Liver (tissue), 3 donors: ENCODE results near the gene DSCAML1.

ENCODE experiments used
- ATF3 ChIP-seq: IDR thresholded peaks from 2 replicates; pipeline ENCODE4 v1.6.1; 2016; ENCODE audit warnings: antibody characterized with exemption
- GABPA ChIP-seq, 2 donors: IDR thresholded peaks in 1 of 2; conservative IDR thresholded peaks in 1 of 2; 2 replicates each; pipeline ENCODE4 v1.6.1; 2016; ENCODE audit warnings: antibody characterized with exemption in 2 of 2, mild to moderate bottlenecking in 1 of 2, moderate library complexity in 1 of 2
- JUND ChIP-seq, 2 donors: IDR thresholded peaks; 2 replicates each; pipeline ENCODE4 v1.6.1; 2016; ENCODE audit warnings: antibody characterized with exemption in 2 of 2
- RAD21 ChIP-seq, 2 donors: IDR thresholded peaks; 2 replicates each; pipeline ENCODE4 v1.6.1; 2016; ENCODE audit warnings: antibody characterized with exemption in 2 of 2, mild to moderate bottlenecking in 2 of 2
- REST ChIP-seq: IDR thresholded peaks from 2 replicates; pipeline ENCODE4 v1.6.1; 2016; ENCODE audit warnings: antibody characterized with exemption, mild to moderate bottlenecking
- SP1 ChIP-seq: IDR thresholded peaks from 2 replicates; pipeline ENCODE4 v1.6.1; 2018; ENCODE audit warnings: antibody characterized with exemption, mild to moderate bottlenecking
- TAF1 ChIP-seq: conservative IDR thresholded peaks from 2 replicates; pipeline ENCODE4 v1.6.1; 2016; ENCODE audit warnings: antibody characterized with exemption, mild to moderate bottlenecking
- TF ChIP-seq, protein P1 (sequence below): fragments of 150-350 bp; IDR thresholded peaks from 2 replicates; pipeline ENCODE4 v1.5.1; 2017; ENCODE audit warnings: improper control_type of control experiment, low read depth, low read length; ENCODE audit not compliant: missing input control
- TF ChIP-seq, protein P2 (sequence below): IDR thresholded peaks from 2 replicates; pipeline ENCODE4 v1.6.1; 2016; ENCODE audit warnings: antibody characterized with exemption
- donor health status: healthy.
- donor health status: healthy.

DNA sequence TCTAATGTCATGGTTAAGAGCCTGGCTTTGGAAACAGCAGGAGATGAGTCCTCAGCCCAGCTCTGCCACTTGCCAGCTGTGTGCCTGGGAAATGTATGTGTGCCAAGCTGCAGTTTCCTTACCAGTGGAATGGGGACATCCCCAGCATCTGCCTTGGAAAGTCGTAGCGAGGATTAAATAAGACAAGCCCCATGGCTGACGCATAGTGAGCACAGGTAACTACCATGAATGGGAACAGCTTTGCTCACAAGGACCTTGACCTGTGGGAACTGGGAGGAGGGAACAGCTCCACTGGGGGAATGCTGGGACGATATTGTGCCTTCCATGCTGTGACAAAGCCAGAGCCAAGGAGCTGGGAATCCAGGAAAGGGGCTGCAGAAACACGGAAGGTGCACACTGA lies 2.6 kb upstream of the DSCAML1 start:
- TF ChIP-seq, protein P1, sequence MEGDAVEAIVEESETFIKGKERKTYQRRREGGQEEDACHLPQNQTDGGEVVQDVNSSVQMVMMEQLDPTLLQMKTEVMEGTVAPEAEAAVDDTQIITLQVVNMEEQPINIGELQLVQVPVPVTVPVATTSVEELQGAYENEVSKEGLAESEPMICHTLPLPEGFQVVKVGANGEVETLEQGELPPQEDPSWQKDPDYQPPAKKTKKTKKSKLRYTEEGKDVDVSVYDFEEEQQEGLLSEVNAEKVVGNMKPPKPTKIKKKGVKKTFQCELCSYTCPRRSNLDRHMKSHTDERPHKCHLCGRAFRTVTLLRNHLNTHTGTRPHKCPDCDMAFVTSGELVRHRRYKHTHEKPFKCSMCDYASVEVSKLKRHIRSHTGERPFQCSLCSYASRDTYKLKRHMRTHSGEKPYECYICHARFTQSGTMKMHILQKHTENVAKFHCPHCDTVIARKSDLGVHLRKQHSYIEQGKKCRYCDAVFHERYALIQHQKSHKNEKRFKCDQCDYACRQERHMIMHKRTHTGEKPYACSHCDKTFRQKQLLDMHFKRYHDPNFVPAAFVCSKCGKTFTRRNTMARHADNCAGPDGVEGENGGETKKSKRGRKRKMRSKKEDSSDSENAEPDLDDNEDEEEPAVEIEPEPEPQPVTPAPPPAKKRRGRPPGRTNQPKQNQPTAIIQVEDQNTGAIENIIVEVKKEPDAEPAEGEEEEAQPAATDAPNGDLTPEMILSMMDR: no peak
- TF ChIP-seq REST (no peak), SP1 (no peak), ATF3 (no peak), RAD21 (IDR thresholded peaks at IDR 0.05) (no peak), JUND (IDR thresholded peaks at IDR 0.05) (no peak), TAF1 (no peak), GABPA (IDR thresholded peaks at IDR 0.05 in 1 of 2, conservative IDR thresholded peaks at IDR 0.05 in 1 of 2) (no peak)
- TF ChIP-seq, protein P2, sequence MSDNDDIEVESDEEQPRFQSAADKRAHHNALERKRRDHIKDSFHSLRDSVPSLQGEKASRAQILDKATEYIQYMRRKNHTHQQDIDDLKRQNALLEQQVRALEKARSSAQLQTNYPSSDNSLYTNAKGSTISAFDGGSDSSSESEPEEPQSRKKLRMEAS: no peak
